HepG2 (cell line): Measurements from ENCODE around the gene KCNG4.

Experiments used
- BCL6 ChIP-seq: IDR thresholded peaks from 2 replicates; pipeline ENCODE4 v1.6.1; 2016; ENCODE audit warnings: missing genetic modification reagents, missing compliant biosample characterization
- TF ChIP-seq, protein P1 (sequence below), 2 experiments: IDR thresholded peaks; 2 replicates each; pipeline ENCODE4 v1.6.1; 2011 to 2012; ENCODE audit warnings: low read length in 2 of 2, borderline replicate concordance in 1 of 2, low read depth in 1 of 2, mild to moderate bottlenecking in 1 of 2, moderate library complexity in 1 of 2

DNA sequence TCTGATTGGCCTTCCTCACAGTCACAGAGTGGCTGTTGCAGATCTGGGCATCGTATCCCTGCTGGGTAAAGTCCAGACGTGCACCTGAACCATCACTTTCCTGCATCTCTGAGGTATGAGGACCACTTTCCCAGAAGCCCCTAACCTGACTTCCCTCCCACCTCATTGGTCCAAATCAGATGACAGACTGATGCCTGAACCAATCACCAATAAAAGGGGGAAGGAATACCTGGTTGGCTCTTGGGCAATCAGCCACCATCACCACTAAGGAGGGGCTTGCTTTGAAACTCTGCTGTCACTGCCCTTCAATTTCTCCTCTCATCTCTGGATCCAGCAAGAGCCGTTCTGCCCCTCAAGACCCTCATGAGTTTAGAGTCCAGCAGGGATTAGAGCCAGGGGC lies 41.3 kb upstream of the KCNG4 start:
- TF ChIP-seq BCL6 (CRISPR knock-in tag): no peak
- TF ChIP-seq, protein P1, sequence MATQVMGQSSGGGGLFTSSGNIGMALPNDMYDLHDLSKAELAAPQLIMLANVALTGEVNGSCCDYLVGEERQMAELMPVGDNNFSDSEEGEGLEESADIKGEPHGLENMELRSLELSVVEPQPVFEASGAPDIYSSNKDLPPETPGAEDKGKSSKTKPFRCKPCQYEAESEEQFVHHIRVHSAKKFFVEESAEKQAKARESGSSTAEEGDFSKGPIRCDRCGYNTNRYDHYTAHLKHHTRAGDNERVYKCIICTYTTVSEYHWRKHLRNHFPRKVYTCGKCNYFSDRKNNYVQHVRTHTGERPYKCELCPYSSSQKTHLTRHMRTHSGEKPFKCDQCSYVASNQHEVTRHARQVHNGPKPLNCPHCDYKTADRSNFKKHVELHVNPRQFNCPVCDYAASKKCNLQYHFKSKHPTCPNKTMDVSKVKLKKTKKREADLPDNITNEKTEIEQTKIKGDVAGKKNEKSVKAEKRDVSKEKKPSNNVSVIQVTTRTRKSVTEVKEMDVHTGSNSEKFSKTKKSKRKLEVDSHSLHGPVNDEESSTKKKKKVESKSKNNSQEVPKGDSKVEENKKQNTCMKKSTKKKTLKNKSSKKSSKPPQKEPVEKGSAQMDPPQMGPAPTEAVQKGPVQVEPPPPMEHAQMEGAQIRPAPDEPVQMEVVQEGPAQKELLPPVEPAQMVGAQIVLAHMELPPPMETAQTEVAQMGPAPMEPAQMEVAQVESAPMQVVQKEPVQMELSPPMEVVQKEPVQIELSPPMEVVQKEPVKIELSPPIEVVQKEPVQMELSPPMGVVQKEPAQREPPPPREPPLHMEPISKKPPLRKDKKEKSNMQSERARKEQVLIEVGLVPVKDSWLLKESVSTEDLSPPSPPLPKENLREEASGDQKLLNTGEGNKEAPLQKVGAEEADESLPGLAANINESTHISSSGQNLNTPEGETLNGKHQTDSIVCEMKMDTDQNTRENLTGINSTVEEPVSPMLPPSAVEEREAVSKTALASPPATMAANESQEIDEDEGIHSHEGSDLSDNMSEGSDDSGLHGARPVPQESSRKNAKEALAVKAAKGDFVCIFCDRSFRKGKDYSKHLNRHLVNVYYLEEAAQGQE (IDR thresholded peaks at IDR 0.05; ENCODE audit: borderline replicate concordance in 1 of 2, low read depth in 1 of 2, low read length in 2 of 2): no peak
